LNCaP clone FGC (cell line): ENCODE measurements around the gene CDC42BPG.

ENCODE experiments used
- DNase-seq: peaks from one replicate; pipeline ENCODE4 v3.0.0-alpha.2; 2011; ENCODE audit warnings: low read depth
- H3K4me3 ChIP-seq: 2 replicates; pipeline ENCODE4 v1.5.1; 2011; ENCODE audit warnings: mild to moderate bottlenecking, low read depth, low read length, control low read depth
- TF ChIP-seq, protein P1 (sequence below): IDR thresholded peaks from 2 replicates; pipeline ENCODE4 v1.5.1; 2012; ENCODE audit warnings: mild to moderate bottlenecking; ENCODE audit not compliant: control insufficient read depth, insufficient read depth; ENCODE audit errors: extremely low read depth

Gene CDC42BPG

DNA sequence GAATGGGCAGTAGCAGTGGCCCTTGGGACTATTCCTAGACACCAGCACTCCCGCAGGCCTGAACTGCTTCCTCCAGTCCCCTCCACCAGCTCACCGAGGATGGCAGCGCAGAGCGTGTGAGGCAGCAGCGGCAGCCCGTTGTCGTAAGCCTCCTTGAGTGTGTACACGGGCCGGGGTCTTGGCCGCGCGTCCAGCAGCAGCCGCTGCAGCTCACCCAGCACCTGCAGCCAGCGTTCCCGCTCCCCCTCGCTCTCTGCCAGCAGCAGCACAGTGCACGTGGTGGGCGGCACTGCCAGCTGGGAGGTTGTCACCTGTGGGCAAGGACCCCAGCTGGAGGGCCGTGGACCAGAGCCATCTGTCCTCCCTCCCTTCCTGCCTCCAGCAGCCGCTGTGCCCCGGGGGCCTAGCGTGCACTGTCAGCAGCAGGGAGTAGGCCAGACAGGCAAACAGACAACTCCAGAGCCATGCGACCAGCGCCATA lies 13.0 kb downstream of the CDC42BPG start:
- TF ChIP-seq, protein P1, sequence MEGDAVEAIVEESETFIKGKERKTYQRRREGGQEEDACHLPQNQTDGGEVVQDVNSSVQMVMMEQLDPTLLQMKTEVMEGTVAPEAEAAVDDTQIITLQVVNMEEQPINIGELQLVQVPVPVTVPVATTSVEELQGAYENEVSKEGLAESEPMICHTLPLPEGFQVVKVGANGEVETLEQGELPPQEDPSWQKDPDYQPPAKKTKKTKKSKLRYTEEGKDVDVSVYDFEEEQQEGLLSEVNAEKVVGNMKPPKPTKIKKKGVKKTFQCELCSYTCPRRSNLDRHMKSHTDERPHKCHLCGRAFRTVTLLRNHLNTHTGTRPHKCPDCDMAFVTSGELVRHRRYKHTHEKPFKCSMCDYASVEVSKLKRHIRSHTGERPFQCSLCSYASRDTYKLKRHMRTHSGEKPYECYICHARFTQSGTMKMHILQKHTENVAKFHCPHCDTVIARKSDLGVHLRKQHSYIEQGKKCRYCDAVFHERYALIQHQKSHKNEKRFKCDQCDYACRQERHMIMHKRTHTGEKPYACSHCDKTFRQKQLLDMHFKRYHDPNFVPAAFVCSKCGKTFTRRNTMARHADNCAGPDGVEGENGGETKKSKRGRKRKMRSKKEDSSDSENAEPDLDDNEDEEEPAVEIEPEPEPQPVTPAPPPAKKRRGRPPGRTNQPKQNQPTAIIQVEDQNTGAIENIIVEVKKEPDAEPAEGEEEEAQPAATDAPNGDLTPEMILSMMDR: no peak
- no peak for DNase-seq
- no peak overlapping the region for H3K4me3 ChIP-seq

DNA sequence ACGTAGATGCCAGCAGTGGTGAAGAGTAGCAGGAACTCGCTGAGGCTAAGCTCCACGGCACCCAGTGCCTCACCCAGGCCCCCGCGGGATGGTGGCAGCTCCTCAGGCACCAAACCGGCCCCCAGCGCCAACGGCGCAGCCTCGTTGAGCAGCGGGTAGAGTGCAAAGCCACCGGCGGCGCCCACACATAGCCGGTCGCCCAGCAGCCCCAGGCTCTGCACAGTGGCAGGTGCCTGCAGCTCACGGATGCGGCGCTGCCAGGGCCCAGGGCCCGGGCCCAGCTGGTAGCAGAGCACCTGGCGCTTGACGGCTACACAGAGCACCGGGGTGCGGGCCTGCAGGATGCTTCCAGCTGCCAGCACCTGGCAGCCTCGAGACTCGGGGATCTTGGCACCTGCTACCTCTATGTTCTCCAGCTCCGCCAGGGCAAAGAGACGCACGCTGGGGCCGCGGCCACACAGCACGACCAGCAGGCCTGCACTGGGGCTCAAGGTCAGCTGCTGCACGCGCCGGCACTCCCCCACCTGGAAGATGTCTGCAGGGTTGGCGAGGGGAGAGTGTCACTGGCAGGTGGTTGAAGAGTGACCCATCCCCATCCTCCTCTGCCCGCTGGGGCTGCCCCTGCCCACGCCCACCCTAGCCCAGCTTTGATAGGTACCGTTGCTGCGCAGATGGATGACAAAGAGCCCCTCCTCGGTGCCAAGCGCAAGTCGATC lies 14.8 kb downstream of the CDC42BPG start:
- no peak for DNase-seq
- TF ChIP-seq, protein P1: no peak
- H3K4me3 ChIP-seq: no peak overlapping the region

DNA sequence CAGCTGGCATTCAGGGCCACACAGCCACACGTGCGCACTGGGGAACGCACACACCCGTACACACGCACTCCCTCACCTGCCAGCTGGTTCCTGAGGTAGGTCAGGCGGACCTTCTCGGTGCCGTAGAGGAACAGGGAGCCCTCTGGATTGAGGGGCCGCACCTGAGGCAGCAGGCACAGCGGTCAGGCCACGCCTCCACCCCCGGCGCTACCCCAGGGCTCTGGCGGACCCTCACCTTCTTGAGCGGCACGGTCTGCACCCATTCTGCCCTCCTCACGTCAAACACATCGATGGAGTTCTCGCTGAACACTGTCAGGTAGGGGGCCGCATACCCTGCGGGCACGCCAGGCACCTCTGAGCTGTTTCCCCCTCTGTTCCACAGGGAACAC lies 17.0 kb downstream of the CDC42BPG start:
- no peak overlapping the region for H3K4me3 ChIP-seq
- TF ChIP-seq, protein P1: no peak
- no peak for DNase-seq

DNA sequence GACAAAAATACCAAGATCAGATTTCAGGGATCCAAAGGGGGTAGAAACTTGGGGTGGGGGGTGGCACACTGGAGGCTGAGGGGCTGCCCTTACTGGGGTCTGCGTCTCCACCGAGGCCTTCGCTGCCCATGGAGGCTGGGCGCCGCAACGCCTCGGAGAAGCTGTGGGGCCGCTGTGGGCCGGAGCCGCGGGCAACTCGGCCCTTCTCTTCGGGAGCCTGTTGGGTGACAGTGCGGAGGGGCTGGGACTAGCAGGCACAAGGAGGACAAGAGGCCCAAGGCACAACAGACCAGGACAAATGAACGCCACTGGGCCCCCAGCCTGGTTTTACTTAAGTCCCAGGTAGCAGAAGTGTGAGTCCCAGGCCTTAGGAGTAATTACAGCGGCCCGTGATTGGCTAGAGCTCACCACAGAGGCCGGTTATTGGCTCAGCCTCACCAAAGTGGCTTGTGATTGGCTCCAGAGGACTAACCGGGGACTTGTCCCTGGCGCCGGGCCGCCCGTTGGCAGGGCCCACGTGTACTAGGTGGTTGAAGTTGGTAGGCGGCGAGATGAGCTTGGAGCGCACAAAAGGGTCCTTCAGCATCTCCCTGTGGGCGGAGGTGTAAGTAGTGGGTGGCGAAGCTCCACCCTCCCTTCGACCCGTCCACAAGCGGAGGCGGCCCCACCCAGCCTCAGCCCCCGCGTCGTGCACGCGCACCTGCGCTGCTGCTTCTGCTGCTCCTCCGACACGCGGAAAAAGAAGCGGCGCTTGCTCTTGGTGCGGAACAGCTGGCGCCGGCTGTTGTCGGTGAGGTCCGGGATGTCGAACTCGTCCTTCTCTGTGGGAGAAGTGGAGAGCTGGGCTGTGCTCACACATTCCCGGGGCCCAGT lies 17.6 kb downstream of the CDC42BPG start:
- DNase-seq: no peak
- TF ChIP-seq, protein P1: no peak
- H3K4me3 ChIP-seq: no peak overlapping the region

DNA sequence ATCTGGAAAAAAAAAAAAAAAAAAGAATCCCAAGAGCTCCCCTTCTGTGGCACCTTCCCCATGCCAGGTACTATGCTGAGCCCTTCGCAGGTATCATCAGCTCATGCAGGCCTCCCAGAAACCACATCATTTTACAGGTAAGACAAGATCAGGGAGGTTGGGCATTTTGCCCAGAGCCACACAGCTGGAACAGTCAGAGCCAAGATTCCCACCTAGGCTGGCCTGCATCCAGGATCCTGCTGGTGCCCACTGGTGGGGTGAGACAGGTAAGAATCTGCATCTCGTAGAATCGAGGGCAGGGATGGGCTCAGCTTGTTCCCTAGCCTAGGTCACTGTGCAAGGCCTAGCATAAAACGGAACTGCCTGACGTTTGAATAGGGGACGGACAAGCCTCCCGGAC lies 18.4 kb downstream of the CDC42BPG start:
- H3K4me3 ChIP-seq: no peak overlapping the region
- TF ChIP-seq, protein P1: no peak
- DNase-seq: no peak

DNA sequence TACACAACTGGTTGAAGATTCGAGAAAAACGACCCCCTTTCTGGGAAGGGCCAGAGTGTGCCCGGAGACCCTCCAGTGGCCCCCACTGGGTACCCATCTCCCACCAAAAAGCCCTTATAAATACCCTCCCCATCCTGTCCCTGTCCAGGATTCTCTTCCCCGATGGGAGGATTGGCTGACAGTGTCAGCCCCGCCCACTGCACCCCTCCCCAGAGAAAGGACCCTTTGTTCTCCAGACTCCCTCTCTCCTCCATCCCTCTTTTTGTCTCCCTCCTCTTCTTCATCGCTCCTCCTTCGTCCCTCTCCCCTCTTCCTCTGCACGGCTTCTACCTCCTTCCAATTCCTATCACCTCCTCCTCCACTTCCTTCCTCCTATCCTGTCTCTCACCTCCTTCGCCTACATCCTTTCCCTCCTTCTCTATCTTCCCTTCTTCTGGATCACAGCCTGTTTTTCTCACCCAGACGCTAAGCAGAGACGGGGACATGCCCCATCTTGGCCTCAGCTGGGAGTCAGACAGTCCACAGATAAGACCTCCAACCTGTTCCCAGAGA lies 20.8 kb downstream of the CDC42BPG start:
- no peak for DNase-seq
- TF ChIP-seq, protein P1: no peak
- no peak overlapping the region for H3K4me3 ChIP-seq
